Jurkat, Clone E6-1 (cell line): ENCODE results near the gene NIPAL4.

Source experiments
- DNase-seq: peaks from one replicate; pipeline ENCODE4 v3.0.0-alpha.2; 2011; ENCODE audit warnings: low read depth, low spot score
- H3K4me3 ChIP-seq: 2 replicates; pipeline ENCODE4 v1.5.1; 2011; ENCODE audit warnings: mild to moderate bottlenecking, low read length, control low read depth, moderate library complexity

The NIPAL4 gene

GRCh38 chr5:157509093-157509492 is 49.1 kb downstream of the NIPAL4 start:
- no peak overlapping the region for H3K4me3 ChIP-seq
- DNase-seq = no peak

DNA sequence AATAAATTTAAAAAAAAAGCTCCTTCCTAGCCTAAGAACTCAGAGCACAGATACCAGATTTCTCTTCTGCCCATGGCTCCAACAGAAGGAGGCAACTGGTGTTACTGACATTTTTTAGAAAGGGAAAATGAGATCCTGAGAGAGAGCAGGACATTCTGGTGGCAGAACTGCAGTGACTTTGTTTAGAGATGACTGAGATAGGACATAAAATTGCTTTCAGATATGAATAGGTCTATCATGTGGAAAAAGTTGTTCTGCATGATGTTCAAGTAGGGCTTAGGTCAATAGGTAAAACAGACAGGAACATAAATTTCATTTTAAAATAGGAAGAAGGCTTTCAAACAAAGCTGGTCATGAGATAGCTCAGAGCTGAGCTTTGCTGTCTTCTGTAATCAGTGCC is 49.6 kb downstream of the NIPAL4 start:
- DNase-seq = no peak
- H3K4me3 ChIP-seq = no peak overlapping the region

- DNase-seq = no peak
Observed at GRCh38 chr5:157510682-157511081, 50.7 kb downstream of the NIPAL4 start.

DNA sequence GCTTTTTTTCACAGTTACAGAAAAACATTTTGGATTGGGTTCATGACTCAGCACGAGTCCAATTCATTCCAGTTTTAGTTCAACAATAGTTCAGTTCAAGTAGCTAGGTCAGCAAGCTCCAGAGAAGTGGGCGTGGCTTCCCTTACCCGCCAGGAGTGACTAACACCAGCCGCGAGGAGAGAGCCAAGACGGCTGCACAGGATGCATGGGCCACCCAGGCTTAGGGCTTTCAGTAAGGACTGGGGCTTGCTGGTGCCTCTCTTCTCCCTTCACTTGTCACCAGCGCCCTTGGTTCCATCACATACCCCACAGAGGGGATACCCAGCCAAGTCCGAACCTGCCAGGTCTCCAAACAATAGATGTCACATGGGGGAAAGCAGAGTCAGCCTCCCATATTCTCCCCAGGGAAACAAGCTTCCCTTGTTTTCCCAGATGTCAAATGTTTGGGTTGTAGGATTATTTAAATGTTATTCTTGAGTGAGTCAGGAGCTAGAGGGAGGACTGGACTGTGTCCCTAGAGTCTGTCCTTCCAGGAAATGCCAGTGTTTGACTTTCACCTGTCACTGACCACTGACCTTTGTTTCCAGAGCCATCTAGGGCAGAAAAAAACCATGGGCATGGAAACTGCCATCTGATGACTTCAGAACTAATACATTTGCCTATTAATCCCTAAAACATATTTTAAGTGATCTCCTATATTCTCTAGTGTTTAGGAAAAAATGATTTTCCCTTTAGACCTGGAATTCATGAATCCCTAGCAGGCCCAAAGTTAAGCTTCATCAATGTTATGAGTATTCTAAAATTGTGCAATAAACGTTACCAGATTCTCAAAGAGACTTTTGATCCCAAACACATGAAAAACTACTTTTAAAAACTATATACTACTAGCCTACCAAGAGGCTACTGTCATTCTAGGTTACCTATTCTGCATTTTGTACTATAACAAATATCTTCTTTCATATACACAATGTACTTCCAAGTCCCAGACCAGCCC is 51.9 kb downstream of the NIPAL4 start:
- no peak for DNase-seq
- no peak overlapping the region for H3K4me3 ChIP-seq

More at GRCh38 chr5:157510682-157511081, 50.7 kb downstream of the NIPAL4 start:
- no peak overlapping the region for H3K4me3 ChIP-seq

- H3K4me3 ChIP-seq = no peak overlapping the region
Observed at GRCh38 chr5:157513182-157513581, 53.2 kb downstream of the NIPAL4 start.

GRCh38 chr5:157514974-157515373 is 55.0 kb downstream of the NIPAL4 start:
- DNase-seq = no peak
- no peak overlapping the region for H3K4me3 ChIP-seq

More at GRCh38 chr5:157513182-157513581, 53.2 kb downstream of the NIPAL4 start:
- no peak for DNase-seq

GRCh38 chr5:157516006-157516405 is 56.0 kb downstream of the NIPAL4 start:
- H3K4me3 ChIP-seq = no peak overlapping the region
- DNase-seq = no peak

- H3K4me3 ChIP-seq = no peak overlapping the region
- no peak for DNase-seq
Observed at GRCh38 chr5:157516626-157517325, 56.8 kb downstream of the NIPAL4 start.

DNA sequence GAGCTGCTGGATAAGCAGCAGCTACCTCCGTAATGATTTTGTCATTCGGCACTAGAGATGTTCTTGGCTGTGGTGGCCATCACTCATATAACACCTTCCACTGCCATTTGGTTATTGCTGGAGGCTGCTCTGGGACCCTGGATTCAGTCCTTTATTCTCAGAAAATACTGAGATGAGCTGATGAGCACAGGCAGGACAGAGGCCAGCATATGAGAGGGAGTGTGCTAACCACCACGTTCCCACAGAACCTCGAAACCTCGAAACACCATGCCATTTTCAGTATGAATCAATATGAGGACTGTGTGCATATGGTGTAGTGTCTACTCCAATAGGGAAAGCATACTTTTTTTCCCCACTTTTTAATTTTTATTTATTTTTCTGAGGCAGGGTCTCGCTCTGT is 59.0 kb downstream of the NIPAL4 start:
- no peak for DNase-seq

GRCh38 chr5:157519579-157520253 is 59.7 kb downstream of the NIPAL4 start:
- no peak for DNase-seq
- H3K4me3 ChIP-seq = no peak overlapping the region

More for the DNA sequence above, 59.0 kb downstream of the NIPAL4 start:
- no peak overlapping the region for H3K4me3 ChIP-seq

GRCh38 chr5:157520911-157521703 is 61.1 kb downstream of the NIPAL4 start:
- H3K4me3 ChIP-seq = no peak overlapping the region
- DNase-seq = no peak

DNA sequence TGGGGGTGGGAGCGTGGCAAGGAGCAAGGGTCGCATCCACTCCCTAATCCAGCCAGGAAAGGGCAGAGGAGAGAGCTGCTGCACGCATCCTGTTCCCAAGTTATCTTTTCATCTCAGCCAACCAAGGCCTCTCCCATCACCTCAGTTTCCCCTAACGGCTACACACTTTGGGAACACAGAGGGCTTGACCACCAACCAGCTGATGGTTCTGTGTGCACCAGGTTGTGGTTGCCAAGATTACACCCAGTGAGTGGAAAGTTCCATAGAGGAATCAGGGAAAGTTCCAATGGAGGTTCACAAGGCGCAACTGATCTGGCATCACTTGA is 61.7 kb downstream of the NIPAL4 start:
- DNase-seq = no peak
- no peak overlapping the region for H3K4me3 ChIP-seq

DNA sequence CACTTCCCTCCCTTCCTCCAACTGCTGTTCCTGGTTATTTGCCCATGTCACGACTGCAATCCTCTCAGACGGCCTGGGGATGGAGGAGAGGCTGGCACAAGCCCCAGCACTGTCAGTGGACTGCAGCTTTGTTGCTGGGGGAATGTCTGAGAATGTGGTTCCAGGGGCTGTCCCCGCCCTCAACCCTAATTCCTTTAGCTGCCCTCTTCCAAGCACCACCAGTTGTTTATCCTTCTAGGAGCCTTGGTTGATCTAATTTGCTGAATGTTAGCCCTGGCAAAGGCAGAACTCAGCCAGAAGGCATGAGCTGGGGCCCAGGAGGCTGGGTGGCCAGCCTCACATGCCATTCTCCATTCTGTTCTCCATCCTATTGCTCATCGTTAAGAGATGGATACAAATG is 64.0 kb downstream of the NIPAL4 start:
- no peak overlapping the region for H3K4me3 ChIP-seq
- no peak for DNase-seq
